ENCODE data around the gene HADH. TPM values are rescaled to one million over a fixed set of nuclear protein-coding genes. Genes with fewer than 3 reads are reported as not detected.
"Not testable (repeated sequence)": the region's sequence is repeated elsewhere in the genome, so short reads cannot be mapped to it uniquely, and the experiment has no call there.

Gene HADH
- total RNA-seq, 1 donor from 2014 or later, result 44.1 TPM

- H3K36me3 Mint-ChIP-seq (ENCODE audit: insufficient read depth), result no peaks in the 10 kb centered on the region
- no peak overlapping the region for H3K4me3 Mint-ChIP-seq (ENCODE audit: low read depth)
- no peak overlapping the region for H3K27ac Mint-ChIP-seq
- no peak for TF ChIP-seq CTCF (IDR thresholded peaks at IDR 0.05; ENCODE audit: unreplicated experiment)
- H3K27me3 Mint-ChIP-seq, result no peaks in the 10 kb centered on the region
- H3K9me3 Mint-ChIP-seq (ENCODE audit: low read depth), result no peaks in the 10 kb centered on the region
- DNase-seq (ENCODE audit: low spot score, unreplicated experiment), result no peak
- H3K4me1 Mint-ChIP-seq (ENCODE audit: low read depth), result no peaks in the 10 kb centered on the region
These were observed 58.5 kb downstream of the HADH start for GRCh38 chr4:108048157-108048556.

- no peak overlapping the region for H3K27ac Mint-ChIP-seq
- no peak for TF ChIP-seq CTCF (IDR thresholded peaks at IDR 0.05; ENCODE audit: unreplicated experiment)
These were observed 59.3 kb downstream of the HADH start for GRCh38 chr4:108048997-108049396.

GRCh38 chr4:108049406-108049805 is 59.7 kb downstream of the HADH start:
- Mint-ChIP-seq H3K4me3 (ENCODE audit: low read depth) (no peak overlapping the region), H3K27ac (no peak overlapping the region), H3K9me3 (ENCODE audit: low read depth) (no peaks in the 10 kb centered on the region), H3K4me1 (ENCODE audit: low read depth) (no peaks in the 10 kb centered on the region), H3K36me3 (ENCODE audit: insufficient read depth) (no peaks in the 10 kb centered on the region), H3K27me3 (no peaks in the 10 kb centered on the region)
- no peak for DNase-seq (ENCODE audit: low spot score, unreplicated experiment)
- no peak for TF ChIP-seq CTCF (IDR thresholded peaks at IDR 0.05; ENCODE audit: unreplicated experiment)

More at GRCh38 chr4:108048997-108049396, 59.3 kb downstream of the HADH start:
- no peaks in the 10 kb centered on the region for H3K9me3 Mint-ChIP-seq (ENCODE audit: low read depth)
- H3K36me3 Mint-ChIP-seq (ENCODE audit: insufficient read depth), result no peaks in the 10 kb centered on the region
- H3K27me3 Mint-ChIP-seq, result no peaks in the 10 kb centered on the region
- H3K4me3 Mint-ChIP-seq (ENCODE audit: low read depth), result no peak overlapping the region
- DNase-seq (ENCODE audit: low spot score, unreplicated experiment), result no peak
- no peaks in the 10 kb centered on the region for H3K4me1 Mint-ChIP-seq (ENCODE audit: low read depth)

- not testable (repeated sequence) for H3K27me3 Mint-ChIP-seq; H3K36me3 Mint-ChIP-seq (ENCODE audit: insufficient read depth); DNase-seq (ENCODE audit: low spot score, unreplicated experiment); H3K4me3 Mint-ChIP-seq (ENCODE audit: low read depth); H3K9me3 Mint-ChIP-seq (ENCODE audit: low read depth); H3K4me1 Mint-ChIP-seq (ENCODE audit: low read depth); H3K27ac Mint-ChIP-seq
These were observed 60.8 kb downstream of the HADH start for GRCh38 chr4:108050166-108051111.

- no peak for DNase-seq (ENCODE audit: low spot score, unreplicated experiment)
- no peaks in the 10 kb centered on the region for H3K36me3 Mint-ChIP-seq (ENCODE audit: insufficient read depth)
These were observed 61.7 kb downstream of the HADH start for GRCh38 chr4:108051343-108051742.

More at GRCh38 chr4:108051343-108051742, 61.7 kb downstream of the HADH start:
- Mint-ChIP-seq H3K4me3 (ENCODE audit: low read depth) (no peak overlapping the region), H3K27me3 (peaks cover 5% of the 10 kb centered on the region), H3K4me1 (ENCODE audit: low read depth) (no peaks in the 10 kb centered on the region), H3K27ac (no peak overlapping the region), H3K9me3 (ENCODE audit: low read depth) (no peaks in the 10 kb centered on the region)
- TF ChIP-seq CTCF (IDR thresholded peaks at IDR 0.05; ENCODE audit: unreplicated experiment), result no peak

Data from progenitor cell of endocrine pancreas (in vitro differentiated cells).